Cortex of kidney (tissue), 1 donor: Measurements from ENCODE around the gene DSC2.
"Not testable (repeated sequence)": the region's sequence is repeated elsewhere in the genome, so short reads cannot be mapped to it uniquely, and the experiment has no call there.

Experiments
- DNase-seq: peaks from one replicate; lab custom pipeline; 2025; lab: John Stamatoyannopoulos, UW

Gene DSC2

DNA sequence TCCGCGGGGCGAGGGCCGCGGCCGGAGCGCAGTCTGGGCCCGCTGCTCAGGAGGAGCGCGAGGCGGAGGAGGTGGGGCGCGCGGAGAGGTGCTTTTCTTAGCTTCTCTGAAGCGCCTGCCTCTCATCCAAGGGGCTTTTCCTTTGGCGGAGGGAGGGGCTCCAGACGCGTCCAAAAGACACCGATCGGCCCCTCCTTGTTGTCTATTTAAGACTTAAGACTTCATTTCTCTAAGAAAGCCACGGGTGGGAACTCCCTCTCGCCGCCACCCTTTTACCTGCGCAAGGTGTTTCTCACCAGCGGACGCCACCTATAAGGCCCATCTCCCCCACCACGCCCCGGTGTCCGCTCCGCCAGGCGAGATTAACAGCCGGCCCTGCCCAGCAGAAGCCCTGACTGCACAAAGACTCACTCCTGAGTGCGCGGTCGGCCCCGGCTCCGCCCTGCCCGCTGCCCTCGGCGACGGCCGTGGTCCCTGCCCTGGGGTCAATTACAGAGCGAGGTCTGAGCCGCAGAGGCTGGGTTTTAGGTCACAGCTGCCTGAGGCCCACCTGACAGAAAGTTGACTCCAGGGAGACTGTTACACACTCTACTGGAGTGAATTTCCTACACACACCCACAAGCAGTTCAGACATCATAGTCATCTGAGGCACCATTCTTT, at the start of gene DSC2:
DSC2 (minus strand) TSS at position 397 of the 660 bp plus-strand sequence. CDS start 450 bp downstream, outside the sequence.
- no peak for DNase-seq

DNA sequence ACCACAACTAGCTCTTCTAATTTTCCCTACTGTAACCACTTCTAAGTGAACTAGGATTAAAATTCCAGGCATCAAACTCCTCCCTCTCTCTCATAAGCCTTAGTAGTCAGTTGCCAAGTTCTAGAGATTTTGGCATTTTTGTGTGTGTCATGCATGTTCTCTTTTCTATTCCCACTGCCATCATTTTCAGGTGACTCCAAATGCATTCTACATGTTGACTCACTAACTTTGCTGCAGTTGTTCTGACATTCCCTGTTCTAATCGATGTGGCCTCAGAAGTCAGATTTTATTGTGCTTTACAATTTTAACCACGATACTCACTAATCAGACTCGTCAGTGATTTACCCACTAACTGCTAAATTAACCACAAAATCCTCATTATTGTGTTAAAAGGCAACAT, 47.1 kb upstream of the DSC2 start:
- DNase-seq = no peak

DNA sequence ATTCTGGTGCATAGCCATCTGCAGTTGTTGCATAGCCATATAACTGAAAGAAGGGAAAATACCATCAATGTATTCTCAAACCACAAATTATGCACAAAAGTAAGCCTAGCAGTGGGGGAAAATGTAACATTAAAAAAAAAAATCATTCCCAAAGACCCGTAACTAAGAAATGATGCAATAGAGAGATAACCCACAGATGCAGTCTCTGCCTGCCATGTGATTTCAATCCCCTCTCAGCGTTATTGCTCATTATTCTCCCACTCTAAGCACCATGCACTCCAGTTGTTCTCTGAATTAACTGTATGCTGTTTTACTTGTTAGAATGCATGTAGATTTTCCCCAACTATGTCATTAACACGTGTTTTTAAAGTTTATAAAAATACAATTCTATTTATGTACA, 46.4 kb upstream of the DSC2 start:
- no peak for DNase-seq

DNA sequence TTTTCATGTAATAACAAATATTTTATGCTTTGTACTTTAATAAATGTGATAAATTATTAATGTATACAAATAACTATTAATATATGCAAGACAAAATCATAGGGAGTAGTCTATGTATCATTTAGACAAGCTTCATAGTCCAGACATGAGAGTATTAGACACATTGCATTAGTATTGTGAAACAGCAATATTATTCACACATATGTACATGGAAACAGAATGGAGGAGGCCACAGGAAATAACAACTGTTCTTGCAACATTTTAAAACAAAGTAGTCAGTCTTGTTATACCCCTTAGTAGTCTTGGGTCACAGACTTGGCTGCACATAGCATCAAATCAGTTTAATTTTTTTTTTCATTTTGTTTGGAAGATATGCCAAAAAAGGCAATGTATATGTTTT, 44.6 kb upstream of the DSC2 start:
- no peak for DNase-seq

DNA sequence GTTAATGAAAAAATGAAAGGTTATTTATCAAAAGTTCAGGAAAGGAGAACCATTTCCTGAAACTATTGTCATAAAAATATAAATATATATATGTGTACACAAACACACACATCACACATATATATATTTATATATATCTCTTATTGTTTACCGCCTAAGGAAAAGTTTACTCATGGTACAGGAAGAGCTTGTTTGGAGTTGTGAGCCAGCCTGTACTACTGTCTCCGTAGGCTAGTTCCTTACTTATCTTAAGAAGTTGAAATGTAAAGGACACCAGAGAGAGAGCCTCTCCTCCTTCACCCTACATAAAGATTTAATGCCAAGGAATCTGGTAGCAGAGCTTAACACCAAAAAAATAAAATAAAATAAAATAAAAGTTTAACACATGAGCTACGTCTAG, 40.8 kb upstream of the DSC2 start:
- no peak for DNase-seq

DNA sequence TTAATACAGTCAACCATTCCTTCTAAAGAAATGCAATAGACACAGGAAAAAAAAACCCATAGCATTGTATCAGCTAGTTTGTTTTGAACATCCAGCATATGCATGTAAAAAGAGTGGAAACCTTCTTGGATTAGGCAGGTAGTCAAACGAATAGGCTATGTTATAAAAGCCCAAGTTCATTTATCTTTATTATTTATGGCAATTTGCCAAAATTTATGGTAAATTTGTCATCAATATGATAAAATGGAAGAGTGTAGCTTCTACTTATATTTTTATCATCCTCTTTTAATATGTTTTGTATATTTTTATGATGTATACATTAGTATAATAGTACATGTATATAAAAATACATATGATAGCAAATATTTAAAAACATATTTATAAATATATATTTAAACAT, 36.5 kb upstream of the DSC2 start:
- no peak for DNase-seq

DNA sequence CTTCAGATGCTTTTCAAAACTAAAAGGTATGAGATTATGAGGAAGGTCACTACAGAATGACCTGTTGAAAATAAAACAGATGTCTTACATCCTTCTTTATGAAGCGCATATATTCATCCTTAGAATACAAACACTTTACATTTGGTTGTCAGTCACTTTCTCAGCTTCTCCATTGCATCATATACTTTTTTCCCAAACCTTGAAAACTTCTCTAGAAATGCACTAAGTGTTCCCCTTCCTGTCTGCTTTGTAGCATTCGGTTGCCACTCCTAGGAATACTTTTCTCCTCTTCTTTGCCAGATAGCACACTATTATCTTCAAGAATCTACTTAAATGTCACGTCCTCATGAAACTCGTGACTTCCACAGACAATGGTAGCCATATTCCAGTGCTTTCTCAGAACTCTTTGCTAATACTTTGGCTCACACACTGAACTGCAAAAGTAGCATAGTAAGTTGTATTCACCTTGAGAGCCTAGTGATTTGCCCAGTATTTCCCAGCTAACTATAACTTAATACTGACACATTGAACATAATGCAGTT, 32.8 kb upstream of the DSC2 start:
- DNase-seq = no peak

DNA sequence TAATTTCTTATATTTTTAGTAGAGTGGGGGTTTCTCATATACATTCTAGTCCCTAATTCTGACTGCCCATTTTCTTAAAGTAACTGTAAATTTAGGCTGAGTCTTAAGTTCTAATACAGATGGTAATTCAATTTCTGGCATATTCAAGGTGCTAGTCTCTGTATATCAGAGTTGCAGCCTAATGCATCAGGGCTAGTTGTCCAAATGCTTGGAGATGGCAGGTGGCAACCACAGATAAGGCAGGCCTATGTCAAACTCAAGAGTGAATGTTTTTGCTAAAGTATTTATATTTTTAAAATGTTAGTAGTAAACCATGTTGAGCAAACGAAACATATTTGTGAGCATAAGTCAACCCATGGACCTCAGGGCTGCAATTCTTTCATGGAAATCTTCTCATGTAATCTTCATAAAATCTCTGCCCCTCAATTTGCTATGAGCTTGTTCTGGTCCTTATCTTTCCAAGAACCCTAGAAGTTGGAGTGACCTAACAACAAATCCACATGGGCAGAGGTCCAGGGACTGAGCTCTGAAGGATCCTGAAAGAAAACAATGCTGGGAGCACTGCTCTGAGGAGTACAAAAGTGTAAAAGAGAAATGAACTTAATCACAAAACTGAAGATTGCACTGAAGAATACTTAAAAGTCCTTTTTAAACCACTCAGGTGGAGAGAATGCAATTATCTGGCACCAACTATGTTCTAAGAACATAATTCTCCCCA, 27.3 kb upstream of the DSC2 start:
- no peak for DNase-seq

DNA sequence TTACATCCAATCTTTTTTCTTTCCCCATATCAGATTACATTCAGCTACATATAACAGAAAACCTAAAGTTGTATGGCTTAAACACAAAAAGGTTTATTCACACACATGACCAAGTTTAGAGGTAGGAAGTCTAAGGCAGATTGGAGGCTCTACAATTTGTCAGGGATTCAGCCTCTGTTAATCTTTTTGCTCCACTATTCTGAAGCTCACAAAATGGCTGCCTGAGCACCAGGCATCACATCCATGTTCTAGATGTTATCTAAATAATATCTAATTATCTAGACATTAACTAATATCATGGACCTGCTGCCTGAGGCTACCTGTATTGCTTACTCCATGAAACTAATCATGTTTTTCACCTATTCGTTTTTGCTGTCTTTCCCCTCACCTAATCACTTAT, 23.7 kb upstream of the DSC2 start:
- DNase-seq = no peak

DNA sequence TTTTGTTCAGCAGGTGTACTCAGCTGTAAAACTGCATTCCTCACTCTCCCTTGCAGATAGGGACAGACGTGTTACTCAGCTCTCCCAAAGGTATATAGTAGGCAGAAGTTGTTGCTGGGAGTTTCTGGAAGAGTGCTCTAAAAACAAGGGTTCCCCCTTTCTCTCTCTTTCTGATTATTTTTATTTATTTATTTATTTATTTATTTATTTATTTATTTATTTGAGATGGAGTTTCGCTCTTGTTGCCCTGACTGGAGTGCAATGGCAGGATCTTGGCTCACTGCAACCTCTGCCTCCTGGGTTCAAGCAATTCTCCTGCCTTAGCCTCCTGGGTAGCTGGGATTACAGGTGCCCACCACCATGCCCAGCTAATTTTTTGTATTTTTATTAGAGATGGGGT, 20.9 kb upstream of the DSC2 start:
- DNase-seq = not testable (repeated sequence)

DNA sequence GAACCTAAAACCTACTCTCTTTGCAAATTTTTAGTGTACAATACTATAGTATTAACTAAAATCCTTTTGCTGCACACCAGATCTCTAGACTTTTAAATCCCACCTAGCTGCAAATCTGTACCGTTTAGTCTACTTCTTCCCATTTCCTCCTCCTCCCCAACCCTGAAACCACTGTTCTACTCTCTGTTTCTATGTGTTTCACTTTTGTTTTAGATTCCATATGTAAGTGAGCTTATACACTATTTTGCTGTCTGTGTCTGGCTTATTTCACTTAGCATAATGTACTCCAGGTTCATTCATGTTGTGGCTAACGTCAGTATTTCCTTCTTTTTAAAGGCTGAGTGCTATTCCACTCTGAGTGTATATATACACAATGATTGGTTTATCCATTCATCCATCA, 18.4 kb upstream of the DSC2 start:
- no peak for DNase-seq

DNA sequence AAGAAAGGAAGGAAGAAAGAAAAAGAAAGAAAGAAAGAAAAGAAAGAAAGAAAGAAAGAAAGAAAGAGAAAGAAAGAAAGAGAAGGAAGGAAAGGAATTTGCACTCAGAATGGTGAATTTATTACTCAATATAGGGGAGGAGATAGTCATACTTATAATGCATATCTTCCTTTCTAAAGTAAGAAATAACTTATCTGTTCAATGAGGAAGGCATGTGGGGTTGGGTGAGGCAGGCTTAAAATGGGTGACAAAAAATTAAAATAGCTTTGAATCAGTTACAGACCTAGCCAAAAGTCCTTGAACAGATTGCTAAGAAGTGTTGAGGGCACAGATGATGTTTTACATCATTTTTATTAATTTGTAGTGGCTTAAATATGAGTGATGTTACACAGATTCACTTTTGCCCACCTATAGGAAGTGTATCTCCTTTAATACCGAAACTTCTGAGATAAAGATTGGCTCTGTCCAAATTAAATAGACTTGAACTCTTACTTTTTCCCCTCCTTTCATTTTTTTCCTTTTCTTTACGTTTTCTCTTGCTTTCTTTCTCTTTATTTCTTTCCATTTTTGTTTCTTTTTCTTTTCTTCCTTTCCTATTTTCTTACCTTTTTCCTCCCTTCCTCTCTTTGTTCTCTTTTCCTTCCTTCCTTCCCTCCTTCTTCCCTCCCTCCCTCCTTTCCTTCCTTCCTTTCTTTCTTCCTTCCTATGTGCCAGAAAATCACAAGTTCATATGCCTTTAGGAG, 14.8 kb upstream of the DSC2 start:
- no peak for DNase-seq

DNA sequence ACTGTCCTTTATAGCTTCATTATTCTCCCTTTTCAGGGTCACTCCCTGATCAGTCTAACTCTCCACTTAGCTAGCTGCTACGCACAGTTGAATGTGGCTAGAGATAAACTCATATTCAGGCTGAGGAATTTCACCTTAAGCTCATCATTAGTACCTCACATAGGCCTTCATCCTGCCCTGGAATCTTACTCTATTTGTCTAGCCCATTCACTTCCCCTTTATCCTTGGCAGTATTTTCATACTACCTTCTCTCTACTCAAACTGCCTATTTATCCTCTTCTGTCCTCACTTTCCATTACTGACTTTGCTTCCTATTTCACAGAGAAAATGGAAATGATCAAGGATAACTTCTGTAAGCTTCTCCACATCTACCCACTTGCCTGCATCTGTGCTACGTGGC, 10.6 kb upstream of the DSC2 start:
- DNase-seq = no peak

DNA sequence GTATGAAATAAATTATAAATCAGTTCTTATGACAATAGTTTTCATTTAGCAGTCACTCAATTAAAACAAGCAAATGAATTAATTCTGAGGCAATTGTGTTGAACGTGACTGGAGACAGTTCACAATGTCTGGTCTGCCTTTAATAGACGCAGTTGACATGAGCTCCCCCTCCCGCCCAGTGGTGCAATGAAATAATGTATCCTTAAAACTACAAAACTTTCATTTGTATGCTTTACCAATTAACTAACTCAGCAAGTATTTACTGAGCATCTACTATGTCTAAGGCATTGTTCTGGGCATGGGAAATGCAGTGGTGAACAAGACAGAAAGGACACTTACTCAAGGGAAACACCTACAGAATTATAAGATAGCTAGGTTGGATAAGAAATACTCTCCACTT, 3.5 kb upstream of the DSC2 start:
- DNase-seq = no peak

DNA sequence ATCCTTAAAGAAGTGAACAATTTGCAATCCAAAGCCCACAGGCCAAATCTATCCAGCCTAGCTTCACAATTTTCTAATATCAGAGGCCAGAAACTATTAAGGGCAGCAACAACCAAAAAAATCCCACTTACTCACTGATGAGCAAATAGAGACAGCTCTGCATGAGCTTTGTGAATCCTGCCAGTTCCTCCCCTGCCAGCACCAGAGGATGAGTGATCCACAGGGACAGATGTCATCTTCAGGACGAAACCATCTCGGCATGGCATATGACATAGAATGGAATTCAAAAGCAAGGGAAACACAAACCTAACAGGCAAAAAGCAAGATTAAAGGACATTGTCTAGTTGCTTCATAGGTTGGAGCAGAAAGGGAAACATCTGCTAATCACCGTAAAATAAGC, 2.2 kb upstream of the DSC2 start:
- DNase-seq = no peak

DNA sequence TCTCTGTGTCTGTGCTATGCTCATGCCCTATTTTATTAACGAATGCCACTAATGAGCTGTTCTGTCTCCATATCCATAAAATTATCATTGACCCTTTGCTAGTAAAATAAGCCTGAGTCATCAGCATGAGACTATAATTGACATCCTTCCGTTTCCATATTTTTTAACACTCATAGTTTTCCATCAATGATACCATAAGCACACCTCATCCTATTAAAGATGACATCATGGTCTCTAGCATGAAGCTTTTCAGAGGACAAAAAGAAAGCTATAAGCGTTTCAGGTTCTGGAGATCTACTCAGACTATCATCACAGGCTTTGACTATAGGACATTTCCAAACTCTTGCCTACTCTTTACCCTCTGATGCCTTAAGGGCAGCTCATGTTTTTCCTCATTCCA, 1.2 kb upstream of the DSC2 start:
- no peak for DNase-seq

DNA sequence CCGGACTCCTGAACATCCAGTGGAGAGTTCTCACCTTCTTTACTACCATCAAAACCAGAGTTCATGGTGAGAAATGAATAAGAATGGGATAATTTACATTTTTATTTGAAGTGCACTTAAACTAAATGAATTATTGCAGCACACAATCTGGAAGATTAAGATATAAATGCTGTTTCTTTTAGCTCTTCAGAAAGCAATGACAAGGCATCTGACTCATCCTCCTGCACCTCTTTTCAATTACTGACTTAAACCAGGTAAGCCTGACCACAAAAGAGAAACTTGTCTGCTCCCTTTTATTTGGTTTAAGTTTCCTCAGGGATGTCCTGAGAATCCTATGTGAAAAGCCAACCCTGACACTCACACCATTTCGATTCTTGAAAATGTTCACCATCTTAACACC, 720 bp upstream of the DSC2 start:
- no peak for DNase-seq

DNA sequence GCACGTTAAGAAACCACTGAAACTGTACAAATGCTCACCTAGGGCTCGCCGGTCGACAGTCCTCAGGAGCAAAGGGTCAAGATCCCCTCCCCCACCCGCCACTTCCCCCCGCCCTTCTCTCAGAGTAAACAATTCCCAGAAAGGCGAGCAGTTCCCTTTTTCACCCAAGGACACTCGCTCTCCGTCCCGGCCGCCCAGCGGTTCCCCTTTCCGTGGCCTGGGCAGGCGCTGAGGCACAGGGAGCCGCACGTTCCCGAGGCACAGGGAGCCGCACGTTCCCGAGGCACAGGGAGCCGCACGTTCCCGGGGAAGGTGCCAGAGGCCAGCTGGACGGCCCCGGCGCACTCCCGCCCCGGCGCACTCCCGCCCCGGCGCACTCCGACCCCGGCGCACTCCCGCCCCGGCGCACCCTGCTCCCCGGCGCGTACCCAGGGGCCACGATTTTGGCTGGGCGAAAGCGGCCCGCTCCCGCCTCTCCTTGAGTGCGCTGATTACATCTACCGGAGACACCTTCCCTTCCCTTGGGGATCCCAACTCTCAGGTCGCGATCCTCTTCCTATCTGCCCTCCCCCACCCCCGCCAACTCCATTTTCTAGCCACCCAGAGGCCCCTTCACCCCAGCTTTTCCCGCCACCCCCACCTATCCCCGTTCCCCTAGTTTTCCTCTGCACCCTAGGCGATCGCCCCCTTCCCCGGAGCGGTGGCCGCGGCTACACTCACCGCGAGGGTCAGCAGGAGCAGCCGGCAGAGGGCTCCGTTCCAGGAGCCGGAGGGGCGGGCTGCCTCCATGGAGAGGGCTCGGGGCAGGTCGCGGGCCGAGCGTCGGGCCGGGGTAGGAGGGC, 817 bp downstream of the DSC2 start:
- DNase-seq = no peak

DNA sequence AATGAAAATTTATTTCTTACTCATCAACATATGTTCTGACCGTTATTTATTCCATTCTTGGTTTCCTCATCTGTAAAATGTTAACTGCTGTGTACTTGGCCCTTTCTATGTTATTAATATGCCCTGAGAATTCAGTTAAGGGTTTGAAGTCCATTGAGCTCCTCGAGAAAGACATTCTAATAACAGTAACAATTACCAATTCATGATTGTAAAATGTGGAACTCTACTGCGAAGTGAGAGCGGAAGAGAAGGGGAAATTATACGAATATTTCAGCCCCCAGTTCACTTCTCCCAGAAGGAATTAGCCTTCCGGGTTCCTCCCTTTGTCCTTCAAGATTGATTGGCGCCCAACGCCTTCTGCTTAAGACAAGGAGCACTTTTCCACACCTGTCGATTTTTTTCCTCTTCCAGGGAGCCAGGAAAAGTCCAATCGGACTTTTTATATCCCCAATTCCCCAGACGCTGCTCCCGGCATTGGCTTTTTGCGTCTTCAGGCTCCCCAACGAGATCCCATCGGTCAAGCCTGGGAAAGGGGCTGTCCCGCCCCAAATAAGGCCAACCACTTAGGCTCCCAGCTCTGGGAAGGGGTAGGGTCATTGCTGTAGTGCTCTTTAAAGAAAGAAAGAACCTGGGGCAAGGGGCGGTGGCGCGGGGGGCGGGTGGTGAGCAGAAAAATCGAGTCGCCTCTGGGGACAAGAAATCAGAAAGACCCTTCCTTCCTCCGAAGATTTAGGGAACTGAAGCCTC, 1.6 kb downstream of the DSC2 start:
- no peak for DNase-seq

DNA sequence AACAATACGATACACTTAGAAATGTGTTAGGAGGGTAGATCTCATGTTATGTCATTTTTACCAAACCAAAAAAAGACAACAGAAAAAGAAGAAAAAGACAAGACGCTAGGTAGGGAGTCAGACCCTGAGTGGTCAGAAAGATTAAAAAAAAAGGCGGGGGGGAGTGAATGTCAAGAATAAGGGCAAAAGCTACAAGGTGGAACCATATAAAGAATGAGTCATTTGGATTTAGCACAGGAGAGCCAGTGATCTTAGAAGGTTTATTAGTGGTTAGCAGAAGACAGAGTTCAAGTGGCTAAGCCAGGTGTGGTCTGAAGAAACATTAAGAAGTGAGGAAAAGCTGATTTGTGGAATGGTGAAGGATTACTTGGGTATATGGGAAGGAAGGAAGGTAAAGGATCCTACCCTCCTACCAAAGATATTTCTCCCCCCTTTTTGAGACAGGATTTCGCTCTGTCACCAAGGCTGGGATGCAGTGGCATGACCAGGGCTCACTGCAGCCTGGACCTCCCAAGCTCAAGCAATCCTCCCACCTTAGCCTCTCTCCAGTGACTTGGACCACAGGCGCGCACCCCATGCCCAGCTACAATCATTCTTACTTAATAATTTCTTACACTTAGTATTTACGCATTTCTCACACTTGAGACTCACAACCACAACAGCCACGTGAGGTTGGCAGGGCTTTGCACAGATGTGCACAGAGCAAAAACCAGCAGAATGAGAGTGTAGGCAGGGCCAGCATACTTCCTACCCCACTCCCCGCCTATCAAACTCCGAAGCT, 2.6 kb downstream of the DSC2 start:
- no peak for DNase-seq

DNA sequence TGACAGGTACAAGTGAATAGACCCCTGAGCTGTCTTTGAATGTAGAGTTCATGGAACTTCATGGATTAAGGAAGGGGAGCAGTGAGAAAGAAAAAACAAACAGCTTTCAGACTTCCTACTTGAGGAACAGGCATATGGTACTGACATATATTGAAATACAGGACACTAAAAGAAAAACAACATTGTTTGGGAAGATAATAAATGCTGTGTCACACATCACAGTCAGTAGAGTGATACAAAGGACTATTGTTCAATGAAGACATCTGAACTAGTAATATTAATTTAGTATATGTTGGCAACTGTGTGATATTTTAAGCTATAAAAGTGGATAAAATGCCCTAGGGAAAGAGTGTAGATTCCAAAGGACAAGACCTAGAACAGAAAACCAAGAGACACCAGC, 3.3 kb downstream of the DSC2 start:
- DNase-seq = no peak
